ENCODE results near the gene STAT2. TPM values are rescaled to one million over a fixed set of nuclear protein-coding genes. Genes with fewer than 3 reads are reported as not detected.

The STAT2 gene
- total and polyA plus RNA-seq, 2 of the 13 experiments (the other 11 are each of a cell fraction or from before 2014, with no cell fraction given), result 43.5 to 84.6 TPM

DNA sequence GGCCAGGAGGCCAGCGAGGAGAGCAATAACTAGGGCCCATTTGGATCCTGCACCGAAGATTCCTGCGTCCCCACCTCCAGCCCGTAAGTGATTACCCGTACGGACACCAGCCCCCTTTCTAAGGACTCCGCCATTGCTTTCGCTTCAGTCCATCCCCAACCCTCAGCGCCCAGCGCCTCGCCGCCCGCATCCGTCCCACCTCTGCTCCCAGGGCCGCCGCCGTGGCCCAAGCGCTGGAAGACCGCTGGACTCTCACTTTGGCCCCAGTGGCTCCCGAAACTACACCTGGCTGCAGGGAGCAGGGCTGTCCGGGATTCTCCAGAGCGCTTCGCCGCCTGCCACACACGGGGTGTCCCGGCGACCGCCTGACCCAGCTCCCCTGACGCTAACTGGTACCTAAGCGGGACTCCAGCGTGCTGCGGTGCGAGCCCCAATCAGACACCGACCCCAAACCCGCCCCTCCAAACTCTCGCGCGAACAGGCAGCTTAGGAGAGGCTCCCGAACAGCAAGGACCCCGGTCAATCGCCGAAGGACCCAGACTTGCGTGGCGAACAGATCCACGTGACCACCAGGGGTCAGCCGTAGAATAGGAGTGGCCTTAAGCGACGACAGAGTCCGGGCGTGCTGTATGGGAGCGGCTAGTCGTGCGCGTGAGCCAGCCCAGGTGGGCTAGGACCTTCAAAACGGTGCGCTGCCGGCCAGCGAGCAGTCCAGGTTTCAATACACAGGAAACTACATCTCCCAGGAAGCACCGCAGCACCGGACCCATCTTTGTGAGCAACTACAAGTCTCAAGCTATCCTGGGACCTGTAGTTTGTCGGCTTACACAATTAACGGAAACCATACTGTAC lies 44.1 kb downstream of the STAT2 start, which contains the start of gene CNPY2 (continued):
- TF ChIP-seq KLF16 (CRISPR knock-in tag; IDR thresholded peaks at IDR 0.05), result no peak
- no peak for TF ChIP-seq ZNF354B (CRISPR knock-in tag; IDR thresholded peaks at IDR 0.05)
- TF ChIP-seq PAF1 (CRISPR knock-in tag; IDR thresholded peaks at IDR 0.05), result no peak
- TF ChIP-seq ZNF577 (CRISPR knock-in tag; IDR thresholded peaks at IDR 0.05; ENCODE audit: borderline replicate concordance, low read depth), result no peak
- TF ChIP-seq, protein P1, sequence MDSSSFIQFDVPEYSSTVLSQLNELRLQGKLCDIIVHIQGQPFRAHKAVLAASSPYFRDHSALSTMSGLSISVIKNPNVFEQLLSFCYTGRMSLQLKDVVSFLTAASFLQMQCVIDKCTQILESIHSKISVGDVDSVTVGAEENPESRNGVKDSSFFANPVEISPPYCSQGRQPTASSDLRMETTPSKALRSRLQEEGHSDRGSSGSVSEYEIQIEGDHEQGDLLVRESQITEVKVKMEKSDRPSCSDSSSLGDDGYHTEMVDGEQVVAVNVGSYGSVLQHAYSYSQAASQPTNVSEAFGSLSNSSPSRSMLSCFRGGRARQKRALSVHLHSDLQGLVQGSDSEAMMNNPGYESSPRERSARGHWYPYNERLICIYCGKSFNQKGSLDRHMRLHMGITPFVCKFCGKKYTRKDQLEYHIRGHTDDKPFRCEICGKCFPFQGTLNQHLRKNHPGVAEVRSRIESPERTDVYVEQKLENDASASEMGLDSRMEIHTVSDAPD (CRISPR knock-in tag; IDR thresholded peaks at IDR 0.05), result no peak
- TF ChIP-seq ZNF781 (CRISPR knock-in tag; IDR thresholded peaks at IDR 0.05; ENCODE audit: borderline replicate concordance, not compliant biosample characterization), result peak; percentile 61
- peak; percentile 93 for TF ChIP-seq ZNF430 (CRISPR knock-in tag; IDR thresholded peaks at IDR 0.05)
- peak; percentile 95 for TF ChIP-seq ZBTB7B (CRISPR knock-in tag; IDR thresholded peaks at IDR 0.05)
- TF ChIP-seq, protein P2, sequence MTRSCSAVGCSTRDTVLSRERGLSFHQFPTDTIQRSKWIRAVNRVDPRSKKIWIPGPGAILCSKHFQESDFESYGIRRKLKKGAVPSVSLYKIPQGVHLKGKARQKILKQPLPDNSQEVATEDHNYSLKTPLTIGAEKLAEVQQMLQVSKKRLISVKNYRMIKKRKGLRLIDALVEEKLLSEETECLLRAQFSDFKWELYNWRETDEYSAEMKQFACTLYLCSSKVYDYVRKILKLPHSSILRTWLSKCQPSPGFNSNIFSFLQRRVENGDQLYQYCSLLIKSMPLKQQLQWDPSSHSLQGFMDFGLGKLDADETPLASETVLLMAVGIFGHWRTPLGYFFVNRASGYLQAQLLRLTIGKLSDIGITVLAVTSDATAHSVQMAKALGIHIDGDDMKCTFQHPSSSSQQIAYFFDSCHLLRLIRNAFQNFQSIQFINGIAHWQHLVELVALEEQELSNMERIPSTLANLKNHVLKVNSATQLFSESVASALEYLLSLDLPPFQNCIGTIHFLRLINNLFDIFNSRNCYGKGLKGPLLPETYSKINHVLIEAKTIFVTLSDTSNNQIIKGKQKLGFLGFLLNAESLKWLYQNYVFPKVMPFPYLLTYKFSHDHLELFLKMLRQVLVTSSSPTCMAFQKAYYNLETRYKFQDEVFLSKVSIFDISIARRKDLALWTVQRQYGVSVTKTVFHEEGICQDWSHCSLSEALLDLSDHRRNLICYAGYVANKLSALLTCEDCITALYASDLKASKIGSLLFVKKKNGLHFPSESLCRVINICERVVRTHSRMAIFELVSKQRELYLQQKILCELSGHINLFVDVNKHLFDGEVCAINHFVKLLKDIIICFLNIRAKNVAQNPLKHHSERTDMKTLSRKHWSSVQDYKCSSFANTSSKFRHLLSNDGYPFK (CRISPR knock-in tag; IDR thresholded peaks at IDR 0.05; ENCODE audit: borderline replicate concordance), result peak; percentile 82; the same call in 1 of the 2 replicates
- 0 out of 2 replicates have a peak, but pooled peaks have one; percentile 25 for TF ChIP-seq ZNF224 (CRISPR knock-in tag; IDR thresholded peaks at IDR 0.05)
- TF ChIP-seq RFX1 (IDR thresholded peaks at IDR 0.05), result no peak
- TF ChIP-seq SRSF9 (IDR thresholded peaks at IDR 0.05; ENCODE audit: borderline replicate concordance, insufficient read depth, low read depth, low read length, poor library complexity, severe bottlenecking), result no peak
- TF ChIP-seq, protein P3, sequence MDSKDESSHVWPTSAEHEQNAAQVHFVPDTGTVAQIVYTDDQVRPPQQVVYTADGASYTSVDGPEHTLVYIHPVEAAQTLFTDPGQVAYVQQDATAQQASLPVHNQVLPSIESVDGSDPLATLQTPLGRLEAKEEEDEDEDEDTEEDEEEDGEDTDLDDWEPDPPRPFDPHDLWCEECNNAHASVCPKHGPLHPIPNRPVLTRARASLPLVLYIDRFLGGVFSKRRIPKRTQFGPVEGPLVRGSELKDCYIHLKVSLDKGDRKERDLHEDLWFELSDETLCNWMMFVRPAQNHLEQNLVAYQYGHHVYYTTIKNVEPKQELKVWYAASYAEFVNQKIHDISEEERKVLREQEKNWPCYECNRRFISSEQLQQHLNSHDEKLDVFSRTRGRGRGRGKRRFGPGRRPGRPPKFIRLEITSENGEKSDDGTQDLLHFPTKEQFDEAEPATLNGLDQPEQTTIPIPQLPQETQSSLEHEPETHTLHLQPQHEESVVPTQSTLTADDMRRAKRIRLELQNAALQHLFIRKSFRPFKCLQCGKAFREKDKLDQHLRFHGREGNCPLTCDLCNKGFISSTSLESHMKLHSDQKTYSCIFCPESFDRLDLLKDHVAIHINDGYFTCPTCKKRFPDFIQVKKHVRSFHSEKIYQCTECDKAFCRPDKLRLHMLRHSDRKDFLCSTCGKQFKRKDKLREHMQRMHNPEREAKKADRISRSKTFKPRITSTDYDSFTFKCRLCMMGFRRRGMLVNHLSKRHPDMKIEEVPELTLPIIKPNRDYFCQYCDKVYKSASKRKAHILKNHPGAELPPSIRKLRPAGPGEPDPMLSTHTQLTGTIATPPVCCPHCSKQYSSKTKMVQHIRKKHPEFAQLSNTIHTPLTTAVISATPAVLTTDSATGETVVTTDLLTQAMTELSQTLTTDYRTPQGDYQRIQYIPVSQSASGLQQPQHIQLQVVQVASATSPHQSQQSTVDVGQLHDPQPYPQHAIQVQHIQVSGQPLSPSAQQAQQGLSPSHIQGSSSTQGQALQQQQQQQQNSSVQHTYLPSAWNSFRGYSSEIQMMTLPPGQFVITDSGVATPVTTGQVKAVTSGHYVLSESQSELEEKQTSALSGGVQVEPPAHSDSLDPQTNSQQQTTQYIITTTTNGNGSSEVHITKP (CRISPR knock-in tag; IDR thresholded peaks at IDR 0.05; ENCODE audit: low read depth), result peak; percentile 65; the same call in 1 of the 2 replicates
- TF ChIP-seq NONO (IDR thresholded peaks at IDR 0.05), result no peak
- TF ChIP-seq NONO (CRISPR knock-in tag; conservative IDR thresholded peaks at IDR 0.05), result peak; percentile 91
- TF ChIP-seq ZSCAN30 (CRISPR knock-in tag; IDR thresholded peaks at IDR 0.05), result no peak
- peak; percentile 92 for TF ChIP-seq KDM2A (CRISPR knock-in tag; IDR thresholded peaks at IDR 0.05; ENCODE audit: borderline replicate concordance, low read depth)
- TF ChIP-seq, protein P4, sequence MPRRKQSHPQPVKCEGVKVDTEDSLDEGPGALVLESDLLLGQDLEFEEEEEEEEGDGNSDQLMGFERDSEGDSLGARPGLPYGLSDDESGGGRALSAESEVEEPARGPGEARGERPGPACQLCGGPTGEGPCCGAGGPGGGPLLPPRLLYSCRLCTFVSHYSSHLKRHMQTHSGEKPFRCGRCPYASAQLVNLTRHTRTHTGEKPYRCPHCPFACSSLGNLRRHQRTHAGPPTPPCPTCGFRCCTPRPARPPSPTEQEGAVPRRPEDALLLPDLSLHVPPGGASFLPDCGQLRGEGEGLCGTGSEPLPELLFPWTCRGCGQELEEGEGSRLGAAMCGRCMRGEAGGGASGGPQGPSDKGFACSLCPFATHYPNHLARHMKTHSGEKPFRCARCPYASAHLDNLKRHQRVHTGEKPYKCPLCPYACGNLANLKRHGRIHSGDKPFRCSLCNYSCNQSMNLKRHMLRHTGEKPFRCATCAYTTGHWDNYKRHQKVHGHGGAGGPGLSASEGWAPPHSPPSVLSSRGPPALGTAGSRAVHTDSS (CRISPR knock-in tag; conservative IDR thresholded peaks at IDR 0.05), result 0 out of 2 replicates have a peak, but pooled peaks have one; percentile 19
- no peak; the same call in none of the 2 replicates for TF ChIP-seq ZNF441 (CRISPR knock-in tag; IDR thresholded peaks at IDR 0.05; ENCODE audit: borderline replicate concordance)
